Measurements from ENCODE around the gene ARID1A. TPM values are rescaled to one million over a fixed set of nuclear protein-coding genes. Genes with fewer than 3 reads are reported as not detected.
"Not testable (repeated sequence)": the region's sequence is repeated elsewhere in the genome, so short reads cannot be mapped to it uniquely, and the experiment has no call there.

ARID1A gene
- total RNA-seq, 1 experiment from 2014 or later, result 12.6 TPM

DNA sequence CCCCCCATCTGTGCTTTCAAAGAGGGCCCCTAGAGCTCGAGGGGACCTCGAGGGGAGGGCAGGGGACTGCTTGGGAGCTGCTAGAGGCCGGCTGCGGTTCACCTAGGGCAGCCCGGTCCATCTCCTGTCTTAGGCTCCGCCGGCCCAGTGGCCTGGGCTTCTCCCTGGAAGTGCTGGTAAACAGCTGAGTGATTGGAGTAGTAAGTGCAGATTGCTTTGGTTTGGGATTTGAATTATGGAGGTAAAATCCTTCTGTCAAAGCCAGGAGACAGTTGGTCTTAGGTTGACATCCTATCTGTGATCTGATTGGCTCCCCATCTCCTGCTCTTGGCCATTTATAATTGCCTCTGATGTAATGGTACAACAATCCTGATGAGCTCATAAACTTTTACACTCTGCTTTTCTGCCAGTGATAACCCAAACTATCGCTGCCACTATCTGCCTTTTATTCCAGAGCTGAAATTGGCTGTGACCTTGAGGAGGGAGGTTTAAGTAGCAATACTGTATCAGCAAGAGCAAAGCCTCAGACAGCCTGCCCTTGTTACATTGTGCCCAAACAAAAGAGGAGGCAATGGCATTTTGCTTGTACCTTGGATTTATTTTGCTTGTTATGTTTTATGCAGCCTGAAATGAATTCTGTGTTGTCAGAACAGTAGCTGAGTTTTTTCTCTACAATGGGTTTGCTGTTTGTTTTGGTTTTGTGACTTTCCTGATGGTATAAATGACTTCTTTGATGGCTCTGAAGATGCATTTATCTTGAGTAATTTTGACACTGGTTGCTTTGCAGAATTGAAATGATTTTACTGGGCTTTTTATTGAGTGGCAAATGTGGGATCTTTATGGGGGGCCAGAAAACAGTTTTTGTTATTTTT, 2.4 kb downstream of the ARID1A start:
- peak; percentile 90 for DNase-seq (ENCODE audit: low read depth)

- peak; percentile 49 for DNase-seq (ENCODE audit: low read depth)
Observed at GRCh38 chr1:26700711-26701110, 4.9 kb downstream of the ARID1A start.

- no peak for DNase-seq (ENCODE audit: low read depth)
Observed at GRCh38 chr1:26701266-26701994, 5.6 kb downstream of the ARID1A start.

GRCh38 chr1:26701995-26702679, 6.3 kb downstream of the ARID1A start:
- no peak for DNase-seq (ENCODE audit: low read depth)

GRCh38 chr1:26702680-26703038, 6.8 kb downstream of the ARID1A start:
- DNase-seq (ENCODE audit: low read depth), result no peak

DNA sequence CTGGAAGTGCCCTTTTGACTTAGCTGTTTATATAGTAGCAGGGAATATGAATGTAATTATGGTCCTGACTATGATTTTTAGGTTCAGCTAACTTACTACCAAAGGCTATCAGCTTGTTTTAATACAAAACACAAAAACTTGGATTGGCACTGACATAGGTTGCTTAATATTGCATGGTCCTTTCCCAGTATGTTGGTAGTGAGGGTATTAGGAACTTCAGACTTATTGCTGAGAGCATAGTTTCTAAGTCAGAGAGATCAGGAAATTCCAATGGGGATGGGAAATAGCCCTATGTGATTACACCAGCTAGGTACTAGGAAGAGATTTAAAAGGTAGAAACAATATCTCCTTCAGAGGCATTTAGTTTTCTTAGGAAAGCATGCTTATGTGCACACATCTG, 7.7 kb downstream of the ARID1A start:
- DNase-seq (ENCODE audit: low read depth), result no peak

DNA sequence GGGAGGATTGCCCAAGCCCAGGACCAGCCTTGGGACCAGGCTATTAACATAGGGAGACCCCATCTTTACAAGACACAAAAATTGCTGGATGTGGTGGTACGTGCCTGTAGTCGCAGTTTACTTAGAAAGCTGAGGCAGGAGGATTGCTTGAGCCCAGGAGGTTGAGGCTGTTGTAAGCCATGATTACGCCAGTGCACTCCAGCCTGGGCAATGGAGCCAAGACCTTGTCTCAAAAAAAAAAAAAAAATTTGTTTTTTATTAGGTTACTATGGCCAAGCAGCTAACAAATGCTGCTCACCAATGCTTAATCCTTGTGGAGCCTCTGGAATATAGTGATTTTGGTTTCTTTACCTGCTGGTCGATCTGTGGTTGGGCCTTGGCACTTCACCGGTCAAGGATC, 8.8 kb downstream of the ARID1A start:
- DNase-seq (ENCODE audit: low read depth), result no peak

GRCh38 chr1:26705227-26705626, 9.4 kb downstream of the ARID1A start:
- DNase-seq (ENCODE audit: low read depth), result not testable (repeated sequence)

- peak; percentile 76 for DNase-seq (ENCODE audit: low read depth)
Observed at GRCh38 chr1:26705788-26706311, 10.0 kb downstream of the ARID1A start.

DNA sequence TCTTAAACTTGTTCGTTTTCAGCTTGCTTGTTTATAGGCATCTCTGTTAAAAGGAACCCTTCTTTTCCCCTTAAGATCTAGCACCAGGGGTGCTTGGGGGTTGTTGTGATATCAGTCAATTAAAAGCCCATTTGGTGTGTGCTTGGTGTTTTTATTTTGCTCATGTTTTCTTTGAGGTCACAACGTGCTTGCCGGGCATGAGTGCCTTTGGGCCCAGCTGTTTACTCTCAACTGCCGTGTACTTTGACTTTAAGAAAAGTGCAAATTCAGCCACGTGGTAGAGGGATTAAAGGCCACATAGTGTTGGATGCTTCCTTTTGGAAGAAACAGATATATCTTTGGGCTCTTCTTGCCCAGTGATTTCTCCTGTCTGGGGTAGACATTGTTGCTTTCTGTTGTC, 10.5 kb downstream of the ARID1A start:
- DNase-seq (ENCODE audit: low read depth), result no peak

DNA sequence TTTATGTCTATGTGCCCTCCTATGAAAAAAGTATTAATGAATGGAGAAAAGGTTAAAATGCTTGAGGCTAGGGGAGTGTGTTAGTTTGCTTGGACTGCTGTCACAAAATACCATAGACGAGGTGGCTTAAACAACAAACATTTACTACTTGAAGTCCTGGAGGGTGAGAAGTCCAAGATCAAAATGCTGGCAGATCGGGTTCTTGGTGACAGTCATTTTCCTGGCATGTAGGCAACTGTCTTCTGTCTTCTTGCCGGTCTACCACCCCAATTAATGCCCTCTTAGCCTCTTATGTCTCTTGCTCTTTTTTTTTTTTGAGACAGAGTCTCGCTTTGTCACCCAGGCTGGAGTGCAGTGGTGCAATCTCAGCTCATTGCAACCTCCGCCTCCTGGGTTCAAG, 15.0 kb downstream of the ARID1A start:
- no peak for DNase-seq (ENCODE audit: low read depth)

GRCh38 chr1:26711777-26712176, 16.0 kb downstream of the ARID1A start:
- DNase-seq (ENCODE audit: low read depth), result no peak

GRCh38 chr1:26717017-26717491, 21.2 kb downstream of the ARID1A start:
- DNase-seq (ENCODE audit: low read depth), result no peak

DNA sequence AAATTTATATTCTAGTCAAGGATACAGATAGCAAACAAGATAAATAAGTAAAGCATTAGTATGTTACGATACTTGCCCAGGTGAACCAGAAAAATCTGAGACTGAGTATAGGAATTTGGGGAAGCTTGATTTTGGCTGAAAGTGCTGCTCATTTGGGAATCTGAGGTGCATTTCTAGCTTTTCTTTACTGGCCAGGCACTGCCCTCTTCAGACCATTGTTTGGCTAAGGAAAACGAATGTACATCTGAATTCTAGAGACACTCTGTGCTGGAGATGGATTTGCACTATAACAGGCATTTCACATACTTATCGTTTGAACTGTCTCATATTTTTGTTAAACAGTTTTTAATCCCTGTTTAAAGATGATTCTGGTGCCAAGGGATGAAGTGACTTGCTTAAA, 23.4 kb downstream of the ARID1A start:
- DNase-seq (ENCODE audit: low read depth), result no peak

GRCh38 chr1:26721669-26722355, 26.0 kb downstream of the ARID1A start:
- no peak for DNase-seq (ENCODE audit: low read depth)

- DNase-seq (ENCODE audit: low read depth), result peak; percentile 89
Observed at GRCh38 chr1:26723013-26723991, 27.5 kb downstream of the ARID1A start.

DNA sequence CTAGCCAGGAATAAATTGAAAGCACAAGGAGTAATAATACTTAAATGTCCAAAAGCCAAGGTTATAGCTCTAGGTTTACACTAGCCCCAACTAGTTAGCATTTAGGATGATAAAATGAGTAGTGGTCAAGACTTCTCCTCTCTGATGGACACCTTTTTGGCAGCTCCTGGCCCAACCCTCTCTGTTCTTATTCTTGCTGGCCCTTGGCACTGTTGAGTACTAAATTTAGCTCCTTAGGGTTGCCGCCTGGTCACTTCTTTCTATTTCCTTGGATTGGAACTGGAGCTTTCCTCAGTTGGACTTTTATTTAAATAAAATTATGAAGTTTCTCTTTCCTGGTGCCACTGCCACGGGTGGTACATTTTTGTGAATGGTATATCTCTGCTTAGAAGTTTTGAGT, 28.3 kb downstream of the ARID1A start:
- DNase-seq (ENCODE audit: low read depth), result no peak

DNA sequence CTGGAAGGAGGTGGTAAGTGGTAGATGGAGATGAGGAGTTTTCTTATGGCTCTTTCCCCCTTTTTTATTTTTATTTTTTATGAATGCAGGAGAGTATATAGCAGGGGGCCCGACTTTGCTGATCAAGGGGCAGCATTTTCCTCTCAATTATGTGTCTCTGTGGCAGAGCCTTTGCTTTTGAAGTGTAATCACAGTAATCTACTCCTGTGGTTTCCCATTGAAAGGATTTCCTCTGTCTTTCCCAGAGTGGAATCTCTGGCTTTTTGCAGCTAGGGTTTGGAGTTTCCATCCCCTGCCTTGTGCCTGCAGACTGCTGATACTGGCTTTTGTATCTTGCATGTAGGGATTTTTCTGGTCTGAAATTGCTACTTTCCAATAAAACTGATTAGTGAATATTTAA, 29.1 kb downstream of the ARID1A start:
- DNase-seq (ENCODE audit: low read depth), result peak; percentile 28

- peak; percentile 69 for DNase-seq (ENCODE audit: low read depth)
Observed at GRCh38 chr1:26725904-26726303, 30.1 kb downstream of the ARID1A start.

DNA sequence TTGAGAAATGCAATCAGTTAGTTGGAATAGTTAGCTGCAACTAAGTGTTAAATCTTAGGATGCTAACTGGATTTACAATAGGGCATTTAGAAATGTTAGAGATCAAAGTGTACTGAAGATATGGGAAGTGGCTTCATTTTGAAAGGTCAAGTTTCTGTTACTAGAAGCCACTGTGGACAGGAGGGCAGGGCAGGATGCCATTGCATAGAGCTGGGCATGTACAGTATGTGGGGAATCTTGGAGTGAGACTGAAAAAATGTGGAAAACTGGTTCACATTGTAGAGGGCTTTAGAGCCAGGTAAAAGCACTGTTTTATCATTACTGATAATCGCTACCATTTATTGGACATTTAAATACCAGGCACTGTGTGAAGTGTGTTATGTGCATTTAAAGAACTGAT, 31.0 kb downstream of the ARID1A start:
- no peak for DNase-seq (ENCODE audit: low read depth)
